CD14-positive monocyte (primary cell): ENCODE results near the gene TIMM10B. TPM values are rescaled to one million over a fixed set of nuclear protein-coding genes. Genes with fewer than 3 reads are reported as not detected.
A peak's percentile ranks its signal among the peaks of the same experiment; 100 is the strongest.

Source experiments
- DNase-seq, 3 donors: peaks; one replicate each; pipeline ENCODE4 v3.0.0-alpha.2; 2011 to 2022
- H2AFZ ChIP-seq: 2 replicates; pipeline ENCODE4 v1.6.0; 2012; ENCODE audit warnings: mild to moderate bottlenecking, low read depth, low read length, inconsistent platforms; ENCODE audit not compliant: insufficient read depth, poor library complexity, severe bottlenecking
- H3K27ac ChIP-seq, 2 donors: 1 replicate in 1 of 2; 2 replicates in 1 of 2; pipeline ENCODE4 v1.5.1; 2012 to 2013; ENCODE audit warnings: low read length in 2 of 2, control low read depth in 1 of 2, inconsistent platforms in 1 of 2, low read depth in 1 of 2, mild to moderate bottlenecking in 1 of 2
- H3K27me3 ChIP-seq, 2 donors: one replicate each; pipeline versions ENCODE4 v1.6.0 to v1.6.1; 2011 to 2013; ENCODE audit warnings: low read length in 2 of 2; ENCODE audit not compliant: control insufficient read depth in 2 of 2, insufficient read depth in 2 of 2
- H3K36me3 ChIP-seq, 2 donors: replicated peaks in 1 of 2; 1 replicate in 1 of 2; 2 replicates in 1 of 2; pipeline versions ENCODE4 v1.5.1 to v1.6.1; 2012 to 2013; ENCODE audit warnings: low read length in 2 of 2, control low read depth in 1 of 2, inconsistent platforms in 1 of 2, mild to moderate bottlenecking in 1 of 2; ENCODE audit not compliant: insufficient read depth in 2 of 2, control insufficient read depth in 1 of 2
- H3K4me1 ChIP-seq, 2 donors: 1 replicate in 1 of 2; 2 replicates in 1 of 2; pipeline versions ENCODE4 v1.5.1 to v1.6.1; 2012 to 2013; ENCODE audit warnings: low read length in 2 of 2, control low read depth in 1 of 2, inconsistent platforms in 1 of 2, mild to moderate bottlenecking in 1 of 2, moderate library complexity in 1 of 2; ENCODE audit not compliant: insufficient read depth in 2 of 2, control insufficient read depth in 1 of 2
- H3K4me2 ChIP-seq: replicated peaks from 2 replicates; pipeline ENCODE3; 2012; ENCODE audit warnings: low read length, moderate library complexity, mild to moderate bottlenecking; ENCODE audit not compliant: poor library complexity, severe bottlenecking; ENCODE audit errors: extremely low read depth
- H3K4me3 ChIP-seq, 3 experiments: fragments of 200-600 bp in 1 of 3; sonication (generic) in 1 of 3; replicated peaks in 1 of 3; 1 replicate in 2 of 3; 2 replicates in 1 of 3; pipeline ENCODE4 v1.5.1; 2011 to 2013; ENCODE audit warnings: low read length in 3 of 3, mild to moderate bottlenecking in 3 of 3, control low read depth in 2 of 3, low read depth in 2 of 3, inconsistent platforms in 1 of 3, moderate library complexity in 1 of 3
- H3K79me2 ChIP-seq: 2 replicates; pipeline ENCODE4 v1.6.0; 2012; ENCODE audit warnings: mild to moderate bottlenecking, control low read depth, inconsistent platforms, low read length, moderate library complexity; ENCODE audit not compliant: insufficient read depth
- H3K9ac ChIP-seq: 2 replicates; pipeline ENCODE4 v1.6.0; 2017; ENCODE audit warnings: low read length, mild to moderate bottlenecking; ENCODE audit not compliant: insufficient read depth, poor library complexity, severe bottlenecking
- H3K9me3 ChIP-seq, 2 donors: replicated peaks in 1 of 2; 1 replicate in 1 of 2; 2 replicates in 1 of 2; pipeline versions ENCODE4 v1.5.1 to v1.6.1; 2012 to 2013; ENCODE audit warnings: low read length in 2 of 2, control low read depth in 1 of 2; ENCODE audit not compliant: control insufficient read depth in 1 of 2, insufficient read depth in 1 of 2
- H4K20me1 ChIP-seq: 2 replicates; pipeline ENCODE4 v1.6.0; 2012; ENCODE audit warnings: mild to moderate bottlenecking, low read length, control low read depth, moderate library complexity; ENCODE audit not compliant: insufficient read depth
- H3K27ac Mint-ChIP-seq, 7 donors: one replicate each; pipeline ENCODE4 v1.8.0; 2020; ENCODE audit warnings: mild to moderate bottlenecking in 7 of 7, mixed read lengths in 7 of 7, moderate library complexity in 6 of 7, inconsistent platforms in 2 of 7
- H3K27me3 Mint-ChIP-seq, 3 donors: one replicate each; pipeline ENCODE4 v1.8.0; 2021 to 2022; ENCODE audit warnings: low read depth in 3 of 3, mild to moderate bottlenecking in 3 of 3, mixed read lengths in 3 of 3, moderate library complexity in 3 of 3, inconsistent platforms in 1 of 3
- H3K36me3 Mint-ChIP-seq, 2 donors: one replicate each; pipeline ENCODE4 v1.8.0; 2020; ENCODE audit warnings: mixed read lengths in 2 of 2, inconsistent platforms in 1 of 2, mild to moderate bottlenecking in 1 of 2
- H3K4me1 Mint-ChIP-seq: one replicate; pipeline ENCODE4 v1.8.0; 2020; ENCODE audit warnings: mild to moderate bottlenecking, mixed read lengths
- H3K4me3 Mint-ChIP-seq, 2 donors: one replicate each; pipeline ENCODE4 v1.8.0; 2020; ENCODE audit warnings: mild to moderate bottlenecking in 2 of 2, mixed read lengths in 2 of 2, moderate library complexity in 1 of 2
- H3K9me3 Mint-ChIP-seq, 7 donors: one replicate each; pipeline ENCODE4 v1.8.0; 2020 to 2022; ENCODE audit warnings: mixed read lengths in 7 of 7, mild to moderate bottlenecking in 6 of 7, moderate library complexity in 6 of 7, inconsistent platforms in 2 of 7
- CTCF ChIP-seq: fragments of 200-600 bp; IDR thresholded peaks from one replicate; pipeline ENCODE4 v1.8.0; 2022; ENCODE audit warnings: antibody characterized with exemption, mild to moderate bottlenecking
- WGBS: methylation state at CpG from one replicate; pipeline ENCODE4 v1.1.5; 2013; ENCODE audit warnings: missing lambda C conversion rate; ENCODE audit not compliant: insufficient coverage; 5-methylcytosine and 5-hydroxymethylcytosine counted together
- intact Hi-C, 2 donors: fragments of 100-400 bp; cut with micrococcal nuclease; formaldehyde crosslinking; loops; one replicate each; pipeline versions ENCODE4 v1.15.0 to v1.15.1; 2023
- polyA plus RNA-seq, 3 donors: library from polyadenylated mRNA; depleted of rRNA in 1 of 3; unstranded in 2 of 3; stranded (reverse) in 1 of 3; fragments of 300-500 nt in 2 of 3; fragments of >200 nt in 1 of 3; fragmentation: Illumina TruSeq in 2 of 3; gene quantifications; 1 replicate in 2 of 3; 2 replicates in 1 of 3; pipeline ENCODE4 v1.2.3, GENCODE V29; 2012 to 2021

The TIMM10B gene
- polyA plus RNA-seq, 3 donors, result 20.0 to 34.9 (median 22.1) TPM

DNA sequence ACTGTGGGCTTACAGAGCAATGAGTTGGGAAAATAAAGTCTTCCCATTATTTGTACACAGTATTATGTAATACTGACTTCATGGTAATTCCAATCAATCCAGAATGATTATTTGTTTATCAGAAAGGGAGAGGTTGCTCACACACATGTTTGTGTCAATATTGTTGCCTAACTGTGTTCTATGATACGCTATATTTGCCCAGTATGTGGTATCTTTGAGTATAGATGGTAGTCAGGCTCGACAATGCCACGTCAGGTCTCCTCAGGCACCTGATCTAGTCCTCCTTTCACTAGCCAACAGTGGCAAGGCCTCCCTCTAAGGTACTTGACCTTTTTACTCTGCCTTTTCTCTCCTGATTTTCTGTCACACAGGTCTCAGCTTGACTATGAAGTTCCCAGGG lies 21.1 kb downstream of the TIMM10B start:
- Mint-ChIP-seq H3K27ac (no peak overlapping the region), H3K4me3 (no peak overlapping the region), H3K27me3 (no peaks in the 10 kb centered on the region), H3K4me1 (no peaks in the 10 kb centered on the region), H3K36me3 (peaks cover 56 to 63% of the 10 kb centered on the region in 2 donors), H3K9me3 (no peaks in the 10 kb centered on the region)
- Histone ChIP-seq H3K4me1 (no peaks in the 10 kb centered on the region), H4K20me1 (no peaks in the 10 kb centered on the region), H3K4me3 (no peak overlapping the region), H3K4me2 (no peak overlapping the region), H3K27ac (no peak overlapping the region), H3K79me2 (no peaks in the 10 kb centered on the region), H3K36me3 (peaks cover 24 to 70% of the 10 kb centered on the region in 2 donors), H2AFZ (no peak overlapping the region), H3K27me3 (no peaks in the 10 kb centered on the region), H3K9me3 (no peaks in the 10 kb centered on the region), H3K9ac (no peak overlapping the region)
- intact Hi-C loops, result loop anchor here in 1 of 2 donors (10.0 kb wide), 1 partner anchor 58 kb away; the partner anchor contains the start of gene HPX
- TF ChIP-seq CTCF, result no peak
- DNase-seq, result no peak
- WGBS, result 100% methylated on average over 2 of the region's 3 CpGs

- Mint-ChIP-seq H3K36me3 (peaks cover 45 to 55% of the 10 kb centered on the region in 2 donors), H3K27me3 (no peaks in the 10 kb centered on the region), H3K4me1 (no peaks in the 10 kb centered on the region), H3K9me3 (no peaks in the 10 kb centered on the region), H3K4me3 (no peak overlapping the region), H3K27ac (peak overlapping the region in 4 of 7 donors; percentile 25 to 67 (median 42))
- H3K27ac ChIP-seq, result no peak overlapping the region
- no peaks in the 10 kb centered on the region for H3K9me3 ChIP-seq
- H3K9ac ChIP-seq, result no peak overlapping the region
- intact Hi-C loops, result loop anchor here in 1 of 2 donors (10.0 kb wide), 1 partner anchor 59 kb away; the partner anchor contains the start of gene HPX
- no peak overlapping the region for H2AFZ ChIP-seq
- DNase-seq, result no peak
- WGBS, result 100% methylated on average over 1 of the region's 3 CpGs
- peaks cover 9 to 57% of the 10 kb centered on the region in 2 donors for H3K36me3 ChIP-seq
- H3K4me1 ChIP-seq, result no peaks in the 10 kb centered on the region
- H3K4me2 ChIP-seq, result no peak overlapping the region
- no peaks in the 10 kb centered on the region for H3K27me3 ChIP-seq
- no peak for TF ChIP-seq CTCF
- H4K20me1 ChIP-seq, result no peaks in the 10 kb centered on the region
- no peaks in the 10 kb centered on the region for H3K79me2 ChIP-seq
- no peak overlapping the region for H3K4me3 ChIP-seq
Observed at GRCh38 chr11:6504166-6504565, 22.9 kb downstream of the TIMM10B start.
